SU-DHL-6 (cell line): Measurements from ENCODE around the gene GNG4.

Experiments used
- EZH2phosphoT487 ChIP-seq: fragments of 200-600 bp; sonication (generic), shearing (Covaris generic); conservative IDR thresholded peaks from 2 replicates; pipeline ENCODE4 v1.6.1; 2018; ENCODE audit warnings: mild to moderate bottlenecking, antibody characterized with exemption, low read length, moderate library complexity, mixed read lengths
- TF ChIP-seq, protein P1 (sequence below): fragments of 200-600 bp; sonication (generic); IDR thresholded peaks from one replicate; pipeline ENCODE4 v1.5.1; 2017; ENCODE audit warnings: antibody characterized with exemption, mild to moderate bottlenecking, low read length, moderate library complexity; ENCODE audit not compliant: insufficient read depth, poor library complexity, severe bottlenecking

- TF ChIP-seq, protein P1, sequence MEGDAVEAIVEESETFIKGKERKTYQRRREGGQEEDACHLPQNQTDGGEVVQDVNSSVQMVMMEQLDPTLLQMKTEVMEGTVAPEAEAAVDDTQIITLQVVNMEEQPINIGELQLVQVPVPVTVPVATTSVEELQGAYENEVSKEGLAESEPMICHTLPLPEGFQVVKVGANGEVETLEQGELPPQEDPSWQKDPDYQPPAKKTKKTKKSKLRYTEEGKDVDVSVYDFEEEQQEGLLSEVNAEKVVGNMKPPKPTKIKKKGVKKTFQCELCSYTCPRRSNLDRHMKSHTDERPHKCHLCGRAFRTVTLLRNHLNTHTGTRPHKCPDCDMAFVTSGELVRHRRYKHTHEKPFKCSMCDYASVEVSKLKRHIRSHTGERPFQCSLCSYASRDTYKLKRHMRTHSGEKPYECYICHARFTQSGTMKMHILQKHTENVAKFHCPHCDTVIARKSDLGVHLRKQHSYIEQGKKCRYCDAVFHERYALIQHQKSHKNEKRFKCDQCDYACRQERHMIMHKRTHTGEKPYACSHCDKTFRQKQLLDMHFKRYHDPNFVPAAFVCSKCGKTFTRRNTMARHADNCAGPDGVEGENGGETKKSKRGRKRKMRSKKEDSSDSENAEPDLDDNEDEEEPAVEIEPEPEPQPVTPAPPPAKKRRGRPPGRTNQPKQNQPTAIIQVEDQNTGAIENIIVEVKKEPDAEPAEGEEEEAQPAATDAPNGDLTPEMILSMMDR = no peak
- no peak for TF ChIP-seq EZH2phosphoT487
Observed at GRCh38 chr1:235608278-235608677, 41.3 kb downstream of the GNG4 start.
